ENCODE data around the gene PGM3.

PGM3 gene

GRCh38 chr6:83218646-83219045 lies 25.6 kb upstream of the PGM3 start:
- TF ChIP-seq YY1 (IDR thresholded peaks at IDR 0.05; ENCODE audit: insufficient read depth, insufficient read length) (no peak), SUZ12 (IDR thresholded peaks at IDR 0.05; ENCODE audit: extremely low read depth, insufficient read depth, insufficient read length) (no peak), ZNF274 (IDR thresholded peaks at IDR 0.05; ENCODE audit: low read depth, low read length) (no peak)
- Histone ChIP-seq H3K4me3 (ENCODE audit: insufficient read length, low read depth) (no peak overlapping the region), H3K9ac (ENCODE audit: insufficient read length, low read depth) (no peak overlapping the region), H3K27me3 (ENCODE audit: insufficient read depth, insufficient read length) (no peaks in the 10 kb centered on the region), H3K9me3 (ENCODE audit: insufficient read depth, low read length) (no peaks in the 10 kb centered on the region), H3K4me1 (ENCODE audit: insufficient read depth, insufficient read length) (peaks cover 2% of the 10 kb centered on the region), H3K36me3 (ENCODE audit: insufficient read depth, insufficient read length, low read length) (no peaks in the 10 kb centered on the region)
- no peak for DNase-seq (ENCODE audit: low read depth, low spot score)

GRCh38 chr6:83216806-83217205 lies 23.7 kb upstream of the PGM3 start:
- TF ChIP-seq SUZ12 (IDR thresholded peaks at IDR 0.05; ENCODE audit: extremely low read depth, insufficient read depth, insufficient read length) (no peak), ZNF274 (IDR thresholded peaks at IDR 0.05; ENCODE audit: low read depth, low read length) (no peak), YY1 (IDR thresholded peaks at IDR 0.05; ENCODE audit: insufficient read depth, insufficient read length) (no peak)
- no peak for DNase-seq (ENCODE audit: low read depth, low spot score)

GRCh38 chr6:83215131-83216047 lies 22.3 kb upstream of the PGM3 start:
- no peaks in the 10 kb centered on the region for H3K36me3 ChIP-seq (ENCODE audit: insufficient read depth, insufficient read length, low read length)
- no peaks in the 10 kb centered on the region for H3K9me3 ChIP-seq (ENCODE audit: insufficient read depth, low read length)
- TF ChIP-seq ZNF274 (IDR thresholded peaks at IDR 0.05; ENCODE audit: low read depth, low read length), result no peak
- no peak for TF ChIP-seq SUZ12 (IDR thresholded peaks at IDR 0.05; ENCODE audit: extremely low read depth, insufficient read depth, insufficient read length)
- TF ChIP-seq YY1 (IDR thresholded peaks at IDR 0.05; ENCODE audit: insufficient read depth, insufficient read length), result no peak
- no peak overlapping the region for H3K9ac ChIP-seq (ENCODE audit: insufficient read length, low read depth)
- no peaks in the 10 kb centered on the region for H3K27me3 ChIP-seq (ENCODE audit: insufficient read depth, insufficient read length)
- no peak for DNase-seq (ENCODE audit: low read depth, low spot score)
- H3K4me3 ChIP-seq (ENCODE audit: insufficient read length, low read depth), result no peak overlapping the region
- H3K4me1 ChIP-seq (ENCODE audit: insufficient read depth, insufficient read length), result no peaks in the 10 kb centered on the region

More at GRCh38 chr6:83216806-83217205, 23.7 kb upstream of the PGM3 start:
- Histone ChIP-seq H3K9me3 (ENCODE audit: insufficient read depth, low read length) (no peaks in the 10 kb centered on the region), H3K4me3 (ENCODE audit: insufficient read length, low read depth) (no peak overlapping the region), H3K36me3 (ENCODE audit: insufficient read depth, insufficient read length, low read length) (no peaks in the 10 kb centered on the region), H3K27me3 (ENCODE audit: insufficient read depth, insufficient read length) (no peaks in the 10 kb centered on the region), H3K4me1 (ENCODE audit: insufficient read depth, insufficient read length) (peaks cover 2% of the 10 kb centered on the region), H3K9ac (ENCODE audit: insufficient read length, low read depth) (no peak overlapping the region)

GRCh38 chr6:83202031-83202430 lies 9.0 kb upstream of the PGM3 start:
- no peak overlapping the region for H3K4me3 ChIP-seq (ENCODE audit: insufficient read length, low read depth)
- no peak for TF ChIP-seq ZNF274 (IDR thresholded peaks at IDR 0.05; ENCODE audit: low read depth, low read length)
- no peak for DNase-seq (ENCODE audit: low read depth, low spot score)

GRCh38 chr6:83199863-83200225 lies 6.8 kb upstream of the PGM3 start:
- Histone ChIP-seq H3K4me1 (ENCODE audit: insufficient read depth, insufficient read length) (no peaks in the 10 kb centered on the region), H3K36me3 (ENCODE audit: insufficient read depth, insufficient read length, low read length) (peaks cover 14% of the 10 kb centered on the region), H3K9me3 (ENCODE audit: insufficient read depth, low read length) (no peaks in the 10 kb centered on the region), H3K4me3 (ENCODE audit: insufficient read length, low read depth) (no peak overlapping the region), H3K9ac (ENCODE audit: insufficient read length, low read depth) (no peak overlapping the region), H3K27me3 (ENCODE audit: insufficient read depth, insufficient read length) (no peaks in the 10 kb centered on the region)
- TF ChIP-seq ZNF274 (IDR thresholded peaks at IDR 0.05; ENCODE audit: low read depth, low read length) (no peak), SUZ12 (IDR thresholded peaks at IDR 0.05; ENCODE audit: extremely low read depth, insufficient read depth, insufficient read length) (no peak), YY1 (IDR thresholded peaks at IDR 0.05; ENCODE audit: insufficient read depth, insufficient read length) (no peak)
- DNase-seq (ENCODE audit: low read depth, low spot score), result no peak

More at GRCh38 chr6:83202031-83202430, 9.0 kb upstream of the PGM3 start:
- H3K36me3 ChIP-seq (ENCODE audit: insufficient read depth, insufficient read length, low read length), result no peaks in the 10 kb centered on the region
- H3K4me1 ChIP-seq (ENCODE audit: insufficient read depth, insufficient read length), result no peaks in the 10 kb centered on the region
- H3K9ac ChIP-seq (ENCODE audit: insufficient read length, low read depth), result no peak overlapping the region
- H3K27me3 ChIP-seq (ENCODE audit: insufficient read depth, insufficient read length), result no peaks in the 10 kb centered on the region
- H3K9me3 ChIP-seq (ENCODE audit: insufficient read depth, low read length), result no peaks in the 10 kb centered on the region

- Histone ChIP-seq H3K9ac (ENCODE audit: insufficient read length, low read depth) (no peak overlapping the region), H3K9me3 (ENCODE audit: insufficient read depth, low read length) (no peaks in the 10 kb centered on the region), H3K4me1 (ENCODE audit: insufficient read depth, insufficient read length) (peaks cover under 1% of the 10 kb centered on the region), H3K4me3 (ENCODE audit: insufficient read length, low read depth) (no peak overlapping the region), H3K36me3 (ENCODE audit: insufficient read depth, insufficient read length, low read length) (peaks cover 14% of the 10 kb centered on the region), H3K27me3 (ENCODE audit: insufficient read depth, insufficient read length) (peaks cover under 1% of the 10 kb centered on the region)
- no peak for DNase-seq (ENCODE audit: low read depth, low spot score)
- TF ChIP-seq ZNF274 (IDR thresholded peaks at IDR 0.05; ENCODE audit: low read depth, low read length) (no peak), SUZ12 (IDR thresholded peaks at IDR 0.05; ENCODE audit: extremely low read depth, insufficient read depth, insufficient read length) (no peak), YY1 (IDR thresholded peaks at IDR 0.05; ENCODE audit: insufficient read depth, insufficient read length) (no peak)
Observed at GRCh38 chr6:83199173-83199862, 6.3 kb upstream of the PGM3 start.

GRCh38 chr6:83198486-83199172 lies 5.6 kb upstream of the PGM3 start:
- Histone ChIP-seq H3K9me3 (ENCODE audit: insufficient read depth, low read length) (no peaks in the 10 kb centered on the region), H3K9ac (ENCODE audit: insufficient read length, low read depth) (no peak overlapping the region), H3K4me3 (ENCODE audit: insufficient read length, low read depth) (no peak overlapping the region), H3K36me3 (ENCODE audit: insufficient read depth, insufficient read length, low read length) (peaks cover 14% of the 10 kb centered on the region), H3K4me1 (ENCODE audit: insufficient read depth, insufficient read length) (peaks cover 3% of the 10 kb centered on the region), H3K27me3 (ENCODE audit: insufficient read depth, insufficient read length) (peaks cover 2% of the 10 kb centered on the region)
- no peak for DNase-seq (ENCODE audit: low read depth, low spot score)
- TF ChIP-seq SUZ12 (IDR thresholded peaks at IDR 0.05; ENCODE audit: extremely low read depth, insufficient read depth, insufficient read length), result no peak
- TF ChIP-seq YY1 (IDR thresholded peaks at IDR 0.05; ENCODE audit: insufficient read depth, insufficient read length), result no peak
- TF ChIP-seq ZNF274 (IDR thresholded peaks at IDR 0.05; ENCODE audit: low read depth, low read length), result no peak

All from NT2/D1 (cell line).